Tibial artery (tissue), 4 donors: Measurements from ENCODE around the gene JAKMIP1.

Source experiments
- DNase-seq, 2 donors: peaks; one replicate each; pipeline ENCODE4 v3.0.0-alpha.2; 2019
- H3K27ac ChIP-seq, 2 donors: fragments of 200-600 bp; sonication (generic) in 1 of 2; 1 replicate in 1 of 2; 2 replicates in 1 of 2; pipeline ENCODE4 v1.5.1; 2018 to 2019; ENCODE audit warnings: mild to moderate bottlenecking in 1 of 2
- H3K27me3 ChIP-seq, 2 donors: fragments of 200-600 bp; sonication (generic) in 1 of 2; one replicate each; pipeline versions ENCODE4 v1.5.1 to v1.6.0; 2016 to 2019
- H3K36me3 ChIP-seq, 3 donors: fragments of 200-600 bp; sonication (generic) in 2 of 3; one replicate each; pipeline ENCODE4 v1.5.1; 2016 to 2019; ENCODE audit warnings: mild to moderate bottlenecking in 2 of 3
- H3K4me1 ChIP-seq, 4 donors: fragments of 200-600 bp; sonication (generic) in 2 of 4; 1 replicate in 3 of 4; 2 replicates in 1 of 4; pipeline ENCODE4 v1.5.1; 2016 to 2019
- H3K4me3 ChIP-seq, 2 donors: fragments of 200-600 bp; sonication (generic) in 1 of 2; 1 replicate in 1 of 2; 2 replicates in 1 of 2; pipeline ENCODE4 v1.5.1; 2018 to 2019; ENCODE audit warnings: mild to moderate bottlenecking in 2 of 2
- H3K9me3 ChIP-seq, 3 donors: fragments of 200-600 bp; sonication (generic) in 1 of 3; one replicate each; pipeline ENCODE4 v1.5.1; 2016 to 2019
- intact Hi-C: fragments of 100-400 bp; cut with DNase I; formaldehyde crosslinking; loops from one replicate; pipeline ENCODE4 v1.15.0; 2023; ENCODE audit warnings: low total_unique reads
- TF ChIP-seq, protein P1 (sequence below), 2 experiments: fragments of 200-600 bp in 1 of 2; fragments of 450-650 bp in 1 of 2; IDR thresholded peaks; one replicate each; pipeline ENCODE4 v1.5.1; 2017 to 2019; ENCODE audit warnings: antibody characterized with exemption in 2 of 2, mild to moderate bottlenecking in 1 of 2, moderate library complexity in 1 of 2

The JAKMIP1 gene

DNA sequence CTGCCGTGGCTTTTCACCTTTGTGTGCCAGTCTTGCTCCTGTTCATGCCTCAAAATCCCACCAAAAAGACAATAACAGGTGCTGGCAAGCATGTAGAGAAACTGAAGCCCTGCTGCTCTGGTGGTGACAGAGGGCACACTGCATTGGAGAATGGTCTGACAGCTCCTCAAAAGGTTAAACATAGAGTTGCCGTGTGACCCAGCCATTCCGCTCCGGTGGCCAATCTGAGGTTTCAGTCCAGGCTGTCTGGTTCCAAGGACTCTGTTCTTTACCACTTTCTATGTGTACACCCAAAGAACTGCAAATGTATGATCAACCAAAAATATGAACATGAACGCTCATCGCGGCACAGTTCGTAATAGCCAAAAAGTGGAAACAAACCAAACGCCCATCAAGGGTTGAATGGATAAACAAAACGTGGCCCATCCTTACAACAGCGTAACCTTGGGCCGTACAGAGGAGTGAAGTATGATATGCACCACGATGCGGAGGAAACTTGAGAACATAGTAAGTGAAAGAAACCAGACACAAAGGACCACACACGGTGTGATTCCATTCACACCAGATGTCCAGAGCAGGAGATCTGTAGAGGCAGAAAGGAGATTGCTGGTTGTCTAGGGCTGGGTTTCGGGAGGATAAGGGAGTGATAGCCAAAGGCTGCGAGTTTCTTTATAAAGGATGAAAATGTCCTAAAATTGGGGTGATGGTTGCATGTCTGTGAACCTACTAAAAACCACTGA lies 35.7 kb upstream of the JAKMIP1 start:
- no peaks in the 10 kb centered on the region for H3K4me1 ChIP-seq
- H3K4me3 ChIP-seq = no peak overlapping the region
- H3K9me3 ChIP-seq = no peaks in the 10 kb centered on the region
- H3K27me3 ChIP-seq = peaks cover 0 to 27% of the 10 kb centered on the region in 2 donors
- TF ChIP-seq, protein P1, sequence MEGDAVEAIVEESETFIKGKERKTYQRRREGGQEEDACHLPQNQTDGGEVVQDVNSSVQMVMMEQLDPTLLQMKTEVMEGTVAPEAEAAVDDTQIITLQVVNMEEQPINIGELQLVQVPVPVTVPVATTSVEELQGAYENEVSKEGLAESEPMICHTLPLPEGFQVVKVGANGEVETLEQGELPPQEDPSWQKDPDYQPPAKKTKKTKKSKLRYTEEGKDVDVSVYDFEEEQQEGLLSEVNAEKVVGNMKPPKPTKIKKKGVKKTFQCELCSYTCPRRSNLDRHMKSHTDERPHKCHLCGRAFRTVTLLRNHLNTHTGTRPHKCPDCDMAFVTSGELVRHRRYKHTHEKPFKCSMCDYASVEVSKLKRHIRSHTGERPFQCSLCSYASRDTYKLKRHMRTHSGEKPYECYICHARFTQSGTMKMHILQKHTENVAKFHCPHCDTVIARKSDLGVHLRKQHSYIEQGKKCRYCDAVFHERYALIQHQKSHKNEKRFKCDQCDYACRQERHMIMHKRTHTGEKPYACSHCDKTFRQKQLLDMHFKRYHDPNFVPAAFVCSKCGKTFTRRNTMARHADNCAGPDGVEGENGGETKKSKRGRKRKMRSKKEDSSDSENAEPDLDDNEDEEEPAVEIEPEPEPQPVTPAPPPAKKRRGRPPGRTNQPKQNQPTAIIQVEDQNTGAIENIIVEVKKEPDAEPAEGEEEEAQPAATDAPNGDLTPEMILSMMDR (IDR thresholded peaks at IDR 0.05) = no peak
- no peaks in the 10 kb centered on the region for H3K36me3 ChIP-seq
- DNase-seq = peak in 1 of 2 donors; percentile 21
- intact Hi-C loops = no loop called here
- H3K27ac ChIP-seq = no peak overlapping the region

DNA sequence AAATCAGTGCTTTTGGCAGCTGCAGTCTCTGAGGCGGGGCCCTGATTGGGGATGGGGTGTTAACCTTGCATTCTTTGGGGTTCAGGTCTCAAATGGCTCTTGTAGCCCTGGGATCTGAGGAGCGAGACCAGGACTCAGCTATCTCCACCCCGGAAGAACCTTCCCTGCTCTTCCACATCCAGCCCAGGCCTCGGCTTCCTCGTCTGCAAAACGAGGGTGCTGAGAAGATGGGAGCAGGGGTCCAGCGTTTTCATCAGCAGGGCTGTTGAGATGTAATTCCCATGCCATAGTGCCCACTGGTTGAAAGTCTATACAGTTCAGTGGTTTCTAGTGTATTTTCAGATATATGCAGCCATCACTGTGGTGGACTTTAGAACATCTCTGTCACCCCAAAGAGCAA lies 34.7 kb upstream of the JAKMIP1 start:
- Histone ChIP-seq H3K27me3 (peaks cover 0 to 26% of the 10 kb centered on the region in 2 donors), H3K4me3 (no peak overlapping the region), H3K36me3 (no peaks in the 10 kb centered on the region), H3K4me1 (no peaks in the 10 kb centered on the region), H3K9me3 (no peaks in the 10 kb centered on the region), H3K27ac (no peak overlapping the region)
- intact Hi-C loops = no loop called here
- peak in 1 of 2 donors; percentile 20 for DNase-seq
- TF ChIP-seq, protein P1 (IDR thresholded peaks at IDR 0.05) = no peak

DNA sequence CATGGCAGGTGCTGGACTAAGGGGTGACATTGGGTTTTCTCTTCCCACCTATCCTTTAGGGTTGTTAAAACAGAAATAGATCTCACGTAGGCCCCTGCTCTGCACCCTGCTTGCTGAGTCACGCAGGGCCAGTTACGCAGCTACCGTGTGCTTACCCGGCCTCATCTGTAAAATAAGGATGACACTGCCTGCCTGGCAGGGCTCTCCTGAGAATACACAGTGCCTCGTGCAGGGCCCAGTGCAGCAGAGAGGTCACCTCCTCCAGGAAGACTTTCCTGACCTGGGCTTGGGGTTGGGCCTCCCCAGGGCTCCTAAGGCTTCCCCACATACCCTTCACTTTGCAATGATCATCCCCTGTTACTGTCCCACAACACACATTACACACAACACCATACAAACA lies 33.6 kb upstream of the JAKMIP1 start:
- TF ChIP-seq, protein P1 (IDR thresholded peaks at IDR 0.05) = no peak
- DNase-seq = no peak
- no peaks in the 10 kb centered on the region for H3K36me3 ChIP-seq
- intact Hi-C loops = no loop called here
- peaks cover 0 to 22% of the 10 kb centered on the region in 2 donors for H3K27me3 ChIP-seq
- no peak overlapping the region for H3K4me3 ChIP-seq
- no peaks in the 10 kb centered on the region for H3K4me1 ChIP-seq
- no peak overlapping the region for H3K27ac ChIP-seq
- no peaks in the 10 kb centered on the region for H3K9me3 ChIP-seq

DNA sequence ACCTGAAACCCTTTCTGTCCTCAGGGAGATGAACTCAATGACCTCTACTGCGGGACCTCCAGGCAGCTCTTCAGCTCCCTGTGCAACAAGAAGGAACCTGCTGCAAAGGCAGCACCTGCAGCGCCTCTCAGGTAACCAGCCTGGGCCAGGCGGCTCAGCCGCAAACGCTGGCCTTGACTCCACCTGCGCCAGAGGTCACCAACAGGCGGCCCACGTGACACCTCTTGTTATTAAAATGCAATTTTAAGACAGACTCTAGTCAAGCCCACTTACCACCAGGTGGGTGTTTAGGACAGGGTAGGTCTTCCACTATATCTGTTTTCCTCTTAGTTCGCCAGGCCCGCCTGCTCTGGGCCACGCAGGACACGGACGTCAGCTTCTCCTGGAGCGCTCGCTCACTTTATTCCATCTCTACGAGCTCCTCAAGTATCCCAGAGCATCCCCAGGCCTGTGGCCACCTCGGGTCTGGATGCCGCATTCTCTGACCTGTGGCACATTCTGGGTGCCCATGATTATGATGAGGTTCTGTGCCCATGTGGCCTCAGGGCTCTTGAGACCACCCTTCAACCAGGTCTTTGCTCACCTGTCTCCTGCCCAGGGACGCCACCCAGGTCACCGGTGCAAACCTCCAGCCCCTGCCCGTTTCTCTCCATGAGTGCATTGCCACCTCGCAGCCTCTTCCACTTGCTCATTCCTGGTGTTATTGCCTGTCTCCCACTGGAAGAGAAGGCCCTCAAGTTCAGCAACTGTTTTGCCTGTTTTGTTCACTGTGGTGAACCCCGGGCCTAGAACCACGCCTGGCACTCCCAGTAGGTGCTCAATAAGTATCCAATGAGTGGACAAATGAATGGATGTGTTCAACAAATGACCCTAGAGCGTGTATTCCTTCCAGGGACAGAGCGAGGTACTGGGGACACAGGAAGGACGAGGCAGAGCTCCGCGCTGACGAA lies 32.8 kb upstream of the JAKMIP1 start:
- no peaks in the 10 kb centered on the region for H3K36me3 ChIP-seq
- TF ChIP-seq, protein P1 (IDR thresholded peaks at IDR 0.05) = no peak
- H3K9me3 ChIP-seq = no peaks in the 10 kb centered on the region
- intact Hi-C loops = no loop called here
- H3K4me3 ChIP-seq = no peak overlapping the region
- no peak overlapping the region for H3K27ac ChIP-seq
- DNase-seq = peak in 1 of 2 donors; percentile 52
- H3K27me3 ChIP-seq = peaks cover 0 to 27% of the 10 kb centered on the region in 2 donors
- no peaks in the 10 kb centered on the region for H3K4me1 ChIP-seq

DNA sequence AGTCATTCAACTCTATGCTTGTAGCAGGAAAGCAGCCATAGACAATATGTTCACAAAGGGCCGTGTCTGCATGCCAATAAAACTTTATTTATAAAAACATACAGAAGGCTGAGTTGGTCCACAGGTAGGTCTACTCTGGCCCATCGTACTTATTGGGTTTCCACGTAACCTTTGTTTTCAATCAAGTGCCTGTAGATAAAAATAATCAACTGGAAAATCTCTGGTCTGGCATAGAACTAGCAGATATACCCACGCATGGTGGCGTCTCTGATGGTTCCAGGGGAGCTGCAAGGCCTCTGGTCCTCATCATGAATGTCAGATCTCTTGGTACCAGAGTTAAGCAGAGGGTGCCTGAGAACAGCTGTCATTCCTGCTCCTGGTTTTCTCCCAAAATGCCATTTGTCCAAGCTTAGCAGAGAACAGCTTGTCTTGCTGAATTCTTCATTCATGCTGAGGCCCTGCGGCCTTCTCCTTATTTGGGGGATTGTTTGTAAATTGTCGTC lies 31.4 kb upstream of the JAKMIP1 start:
- TF ChIP-seq, protein P1 (IDR thresholded peaks at IDR 0.05) = no peak
- Histone ChIP-seq H3K27ac (no peak overlapping the region), H3K4me1 (no peaks in the 10 kb centered on the region), H3K4me3 (no peak overlapping the region), H3K36me3 (no peaks in the 10 kb centered on the region), H3K27me3 (peaks cover 0 to 37% of the 10 kb centered on the region in 2 donors), H3K9me3 (no peaks in the 10 kb centered on the region)
- intact Hi-C loops = no loop called here
- DNase-seq = no peak
